GM18858 (cell line): ENCODE results near the gene TRPM8.

ENCODE experiments used
- ATAC-seq: cut with Tn5 transposase; IDR thresholded peaks from one replicate; pipeline ENCODE4 v1.9.1; 2021; ENCODE audit not compliant: unreplicated experiment

The TRPM8 gene

DNA sequence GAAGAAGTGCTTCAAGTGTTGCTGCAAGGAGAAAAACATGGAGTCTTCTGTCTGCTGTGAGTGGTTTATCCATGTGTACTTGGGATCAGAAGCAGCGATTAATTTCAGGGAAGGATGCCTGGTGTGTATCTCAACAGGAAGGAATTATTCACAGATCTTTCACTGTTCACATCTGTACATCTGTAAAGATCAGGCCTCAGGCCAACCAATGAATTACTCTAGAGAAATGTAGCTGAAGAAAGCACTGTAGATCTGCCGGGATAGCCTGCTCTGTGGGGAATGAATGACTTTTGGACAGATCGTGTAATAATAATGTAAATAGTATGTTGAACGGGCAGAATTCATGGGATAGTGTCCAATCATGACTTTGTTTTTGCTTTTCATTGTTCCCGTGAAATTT, 79.3 kb downstream of the TRPM8 start:
- no peak for ATAC-seq

DNA sequence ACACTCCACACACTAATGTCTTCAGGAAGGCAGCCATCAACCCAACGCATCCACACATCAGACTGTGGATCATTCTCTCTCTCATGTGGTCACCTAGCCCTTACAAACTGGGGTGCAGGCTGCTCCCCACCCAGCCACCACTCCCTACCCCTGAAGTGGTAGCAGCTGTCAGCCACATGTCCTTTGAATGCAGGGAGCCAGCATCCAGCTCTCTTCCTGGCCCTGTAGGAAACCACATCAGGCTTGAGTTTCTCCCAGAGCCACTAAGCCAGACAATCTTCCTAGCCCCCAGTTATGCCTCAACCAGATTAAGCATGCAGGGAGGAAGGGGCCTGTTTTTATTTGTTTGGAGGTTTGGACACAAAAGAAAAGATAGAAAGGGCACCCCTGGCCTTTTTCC, 80.5 kb downstream of the TRPM8 start:
- ATAC-seq: no peak

DNA sequence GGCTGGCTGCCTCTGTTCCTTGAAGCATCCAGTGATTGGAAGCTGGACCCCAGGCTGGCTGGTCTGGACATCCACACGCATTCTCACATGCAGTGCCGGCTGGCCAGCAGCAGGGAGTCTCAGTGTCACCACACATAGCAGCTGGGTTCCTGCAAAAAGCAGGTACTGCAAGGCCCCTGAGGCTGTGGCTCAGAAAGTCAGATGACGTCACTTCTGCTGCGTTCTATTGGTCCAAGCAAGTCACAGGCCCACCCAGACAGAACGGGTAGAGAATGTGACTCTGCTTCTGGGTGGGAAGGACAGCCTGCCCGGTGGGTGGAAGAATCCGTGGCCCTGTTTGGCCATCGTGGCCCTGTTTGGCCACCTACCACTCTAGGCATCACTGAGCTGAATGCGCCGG, 82.0 kb downstream of the TRPM8 start:
- no peak for ATAC-seq

DNA sequence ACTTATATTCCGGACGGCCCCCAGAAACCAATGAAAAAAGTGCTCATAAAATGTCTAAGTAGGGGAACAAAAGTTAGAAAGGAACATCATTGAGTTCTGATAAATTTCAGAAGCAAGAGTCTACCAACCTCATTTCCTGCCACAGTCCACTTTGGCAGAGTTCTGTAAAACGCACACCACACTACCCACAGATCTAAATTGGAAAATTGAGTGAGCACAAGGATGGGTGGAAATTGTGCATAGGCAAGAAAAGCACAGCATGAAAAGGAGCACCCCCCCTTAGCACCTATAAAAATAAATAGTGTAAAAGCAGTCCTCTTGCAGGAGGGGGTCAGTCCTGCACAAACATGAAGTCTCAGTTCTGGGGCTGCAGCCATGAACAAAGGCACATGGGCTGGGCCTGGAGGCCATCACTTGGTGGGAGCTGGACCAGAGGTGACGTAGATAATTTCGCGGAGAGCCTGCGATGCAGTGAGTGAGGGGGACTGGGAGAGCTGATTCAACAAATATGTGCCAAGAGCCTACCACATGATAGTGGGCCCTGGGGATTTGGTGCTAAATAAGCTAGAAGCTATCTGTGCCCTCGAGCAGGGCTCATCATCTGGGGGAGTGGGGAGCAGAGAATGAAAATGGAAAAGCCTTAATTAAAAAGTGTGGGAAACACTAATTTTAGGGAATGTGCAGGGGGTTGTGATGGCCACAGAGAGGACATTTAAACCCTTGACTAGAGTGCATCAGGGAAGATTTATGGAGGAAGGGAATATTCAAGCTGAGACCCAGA, 84.4 kb downstream of the TRPM8 start:
- no peak for ATAC-seq

DNA sequence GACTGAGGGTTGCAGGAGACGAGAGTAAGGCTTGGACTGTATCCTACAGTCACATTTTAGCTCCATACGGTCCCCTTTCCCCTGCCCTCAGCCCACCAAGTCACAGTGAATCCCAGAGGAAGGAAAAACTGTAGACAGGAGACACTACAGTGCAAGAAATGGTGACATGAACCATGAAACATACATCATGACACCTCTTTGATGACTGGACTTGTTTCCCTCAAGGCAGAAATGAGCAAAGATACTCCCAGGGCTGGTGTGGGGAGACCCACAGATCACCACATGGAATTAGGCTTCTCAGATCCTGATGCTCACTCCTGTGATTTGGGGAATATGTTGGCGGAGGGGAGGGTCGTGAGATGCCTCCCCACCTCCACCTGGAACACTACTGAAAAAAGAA, 85.1 kb downstream of the TRPM8 start:
- ATAC-seq: no peak

DNA sequence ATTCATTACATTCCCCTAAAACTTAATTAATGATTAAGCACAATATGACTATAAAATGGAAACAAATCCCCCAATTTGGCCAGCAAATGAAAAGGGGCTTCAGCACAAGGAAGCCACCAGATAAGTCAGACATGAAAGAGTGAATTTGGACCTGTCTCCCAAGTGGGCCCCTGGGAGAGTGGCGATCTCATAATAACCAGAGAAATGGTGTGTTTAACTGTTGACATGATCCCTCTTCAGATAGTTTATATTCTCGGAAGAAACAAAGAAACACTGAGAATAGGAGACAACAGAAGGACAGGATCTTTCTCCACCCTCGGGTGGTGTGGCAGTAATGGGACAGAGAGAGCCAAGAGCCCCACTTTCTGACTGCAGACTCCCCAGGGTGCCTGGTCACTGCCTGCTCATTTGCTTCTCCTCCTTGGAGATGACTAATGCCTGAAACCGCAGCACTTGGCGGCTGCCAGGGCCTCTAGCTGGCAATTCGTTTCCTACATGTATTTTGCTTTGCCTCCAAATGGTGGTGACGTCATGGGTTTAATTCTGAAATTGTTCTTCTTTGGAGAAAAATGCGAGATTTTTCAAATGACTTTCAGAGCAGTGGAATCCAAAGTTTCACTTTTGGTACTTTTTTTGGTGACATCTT, 86.9 kb downstream of the TRPM8 start:
- ATAC-seq: no peak

DNA sequence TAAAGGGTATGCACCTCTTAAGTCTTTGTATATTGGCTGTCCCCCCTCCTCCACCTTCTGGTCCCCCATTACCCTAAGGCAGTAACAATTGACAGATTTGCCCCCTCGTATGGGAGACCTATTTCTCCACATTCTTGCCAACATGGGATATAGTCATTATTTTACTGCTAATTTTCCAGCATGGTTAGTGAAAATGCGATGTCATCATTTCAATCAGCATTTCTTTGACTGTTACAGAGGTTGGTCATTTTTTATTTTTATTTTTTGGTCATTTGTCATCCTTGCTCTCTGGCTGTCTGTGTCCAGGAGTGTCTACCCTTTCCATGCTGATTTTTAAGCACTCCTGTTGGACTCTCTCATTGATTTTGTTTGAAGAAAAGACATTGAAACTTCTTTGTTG, 88.0 kb downstream of the TRPM8 start:
- ATAC-seq: no peak

DNA sequence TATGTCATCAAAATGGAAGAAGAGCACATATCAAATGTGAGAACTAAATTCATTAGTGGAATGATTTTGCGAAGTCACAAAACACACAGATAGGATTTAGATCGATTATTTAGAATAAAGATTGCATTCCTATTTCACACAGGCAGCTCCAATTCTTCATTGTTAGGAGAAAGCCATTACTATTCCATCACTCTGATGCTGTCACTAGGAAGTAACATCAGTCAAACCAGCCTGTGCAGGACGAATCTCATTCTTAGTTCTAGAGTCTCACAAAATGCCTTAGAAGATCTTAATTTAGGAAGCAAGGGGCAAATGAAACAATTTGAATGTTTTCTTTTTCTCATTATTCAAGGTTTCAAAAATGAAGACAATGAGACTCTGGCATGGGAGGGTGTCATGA, 89.3 kb downstream of the TRPM8 start:
- no peak for ATAC-seq

DNA sequence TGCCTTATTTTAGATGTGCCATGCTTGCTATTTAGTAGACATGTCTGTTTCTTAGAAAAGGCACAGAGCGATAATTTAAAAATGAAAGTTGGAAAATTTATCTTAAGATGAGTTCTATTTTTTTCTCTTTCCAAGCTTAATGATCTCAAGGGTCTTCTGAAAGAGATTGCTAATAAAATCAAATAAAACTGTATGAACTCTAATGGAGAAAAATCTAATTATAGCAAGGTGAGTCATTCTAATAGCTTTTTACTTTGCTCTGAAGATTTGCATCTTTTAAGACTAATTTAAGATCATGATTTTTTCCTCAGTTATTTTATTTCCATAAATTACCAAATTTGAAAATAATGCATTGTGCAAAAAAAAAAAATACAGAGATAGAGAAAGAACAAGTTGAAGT, 97.3 kb downstream of the TRPM8 start:
- no peak for ATAC-seq

DNA sequence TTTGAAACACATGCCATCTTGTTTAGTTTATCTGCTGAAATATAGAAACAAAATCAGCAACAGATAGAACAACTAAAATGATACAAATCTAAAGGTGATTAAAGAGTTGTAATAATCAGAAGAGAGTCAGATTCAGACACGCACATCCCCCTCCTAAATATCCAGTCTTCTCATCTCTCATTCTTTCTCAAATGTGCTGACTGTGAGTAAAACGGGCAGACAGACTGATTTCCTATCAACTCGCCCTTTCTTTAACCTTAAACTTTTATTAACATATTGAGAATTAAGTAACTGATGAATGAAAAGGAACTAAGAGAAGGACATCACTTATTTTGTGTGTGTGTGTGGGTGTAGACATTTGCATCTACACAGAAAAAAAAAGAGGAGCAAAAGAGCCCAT, 98.7 kb downstream of the TRPM8 start:
- no peak for ATAC-seq

DNA sequence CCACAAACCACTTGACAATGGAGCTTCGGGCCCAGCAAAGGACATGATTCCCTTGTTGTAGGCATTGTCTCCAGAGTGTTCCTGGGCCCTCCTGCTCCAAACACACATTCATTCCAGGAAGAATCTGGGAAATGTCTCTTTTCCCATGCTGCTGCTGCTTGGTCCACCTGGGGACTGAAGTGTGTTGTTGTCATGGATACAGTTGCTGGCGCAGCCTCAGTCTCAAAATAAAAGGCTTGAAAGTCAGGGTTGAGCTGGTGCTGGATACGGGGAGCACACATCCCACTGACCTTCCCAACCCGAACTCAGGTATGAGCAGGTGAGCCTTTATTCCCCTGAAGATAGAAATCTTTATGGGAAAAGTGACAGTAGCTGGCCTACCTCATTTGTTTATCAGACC, 102.7 kb downstream of the TRPM8 start:
- ATAC-seq: no peak

DNA sequence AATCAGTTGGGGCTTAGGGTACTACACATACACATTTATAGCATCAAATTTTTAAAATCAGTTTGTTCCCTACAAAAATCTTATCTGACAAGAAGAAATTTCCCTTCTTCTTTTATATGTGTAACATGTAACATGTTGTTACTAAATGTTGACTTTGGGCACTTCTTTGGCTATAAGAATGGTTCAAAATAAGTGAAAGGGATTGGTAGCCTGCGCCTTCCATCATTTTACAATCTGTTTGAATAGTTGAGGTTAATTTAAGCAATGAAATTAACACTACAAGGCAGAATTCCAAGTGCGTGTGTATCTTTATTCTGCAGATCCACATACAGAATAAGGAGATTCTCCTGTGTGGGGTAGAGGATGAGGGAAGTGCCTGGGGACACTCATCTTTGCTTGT, 103.2 kb downstream of the TRPM8 start:
- ATAC-seq: no peak

DNA sequence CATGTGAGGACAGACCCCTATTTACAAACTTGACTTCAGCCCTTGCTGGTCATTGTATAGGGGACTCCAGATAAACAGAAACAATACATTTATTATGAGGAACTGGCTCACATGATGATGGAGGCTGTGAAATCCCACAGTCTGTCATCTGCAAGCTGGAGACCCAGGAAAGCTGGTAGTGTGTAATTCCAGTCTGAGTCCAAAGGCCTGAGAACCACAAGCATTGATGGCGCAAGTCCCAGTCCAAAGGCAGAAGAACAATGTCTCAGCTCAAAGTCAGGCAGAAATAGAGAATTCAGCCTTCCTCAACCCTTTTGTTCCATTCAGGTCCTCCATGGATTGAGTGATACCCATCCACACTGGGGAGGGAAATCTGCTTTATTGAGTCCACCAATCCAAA, 105.3 kb downstream of the TRPM8 start:
- no peak for ATAC-seq

DNA sequence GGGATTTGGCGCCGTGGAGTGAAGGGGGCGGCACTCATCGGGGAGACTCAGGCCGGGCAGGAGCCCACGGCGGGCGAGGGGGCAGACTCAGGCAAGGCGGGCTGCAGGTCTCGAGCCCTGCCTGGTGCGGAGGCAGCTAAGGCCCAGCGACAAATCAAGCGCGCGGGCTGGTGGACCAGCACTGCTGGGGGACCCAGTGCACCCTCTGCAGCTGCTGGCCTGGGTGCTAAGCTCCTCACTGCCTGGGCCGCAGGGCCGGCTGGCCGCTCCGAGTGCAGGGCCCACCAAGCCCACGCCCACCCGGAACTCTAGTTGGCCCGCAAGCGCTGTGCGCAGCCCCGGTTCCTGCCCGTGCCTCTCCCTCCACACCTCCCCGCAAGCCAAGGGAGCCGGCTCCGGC, 107.1 kb downstream of the TRPM8 start:
- no peak for ATAC-seq

DNA sequence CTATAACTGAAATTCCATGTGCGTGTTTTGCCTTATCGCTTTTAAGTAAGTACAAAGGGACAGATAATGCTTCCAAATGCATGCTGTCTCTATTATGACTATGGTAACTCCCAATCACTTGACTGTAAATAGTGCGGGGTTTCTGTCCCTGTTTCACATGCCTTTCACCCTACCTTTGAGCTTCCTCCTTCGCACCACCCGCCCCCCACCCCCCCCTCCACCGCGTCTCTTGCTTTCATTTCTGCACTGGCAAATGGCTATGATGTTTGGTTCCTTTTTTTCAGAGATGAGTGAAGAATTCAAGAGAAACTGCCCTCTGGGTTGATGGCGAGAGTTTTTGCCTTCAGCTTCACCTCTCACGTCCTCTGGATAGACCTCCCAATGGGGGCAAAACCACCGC, 108.3 kb downstream of the TRPM8 start:
- ATAC-seq: no peak

DNA sequence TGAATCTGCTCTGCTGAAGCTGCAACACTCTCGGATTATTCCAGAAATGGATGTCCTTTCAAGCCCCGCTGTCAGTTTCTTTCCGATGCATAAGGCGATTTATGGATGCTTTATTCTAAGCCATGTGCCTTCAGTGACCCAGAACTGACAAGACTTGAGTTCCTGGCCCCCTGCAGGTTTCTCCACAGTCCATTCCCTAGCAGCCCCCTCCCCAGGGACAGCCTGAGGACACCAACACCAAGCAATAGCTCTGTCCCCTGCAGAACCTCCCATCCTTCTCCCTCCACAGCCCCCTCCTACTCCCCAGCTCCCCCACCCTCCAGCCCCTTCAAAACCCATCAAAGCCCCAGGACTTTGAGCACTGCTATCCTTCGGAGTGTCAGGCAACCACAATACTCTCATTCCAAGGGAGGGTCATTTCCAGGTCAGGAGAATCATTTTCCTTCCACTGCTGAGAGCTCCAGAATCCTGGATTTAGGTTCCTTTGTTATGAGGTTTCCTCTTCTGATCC, 108.8 kb downstream of the TRPM8 start:
- ATAC-seq: no peak

DNA sequence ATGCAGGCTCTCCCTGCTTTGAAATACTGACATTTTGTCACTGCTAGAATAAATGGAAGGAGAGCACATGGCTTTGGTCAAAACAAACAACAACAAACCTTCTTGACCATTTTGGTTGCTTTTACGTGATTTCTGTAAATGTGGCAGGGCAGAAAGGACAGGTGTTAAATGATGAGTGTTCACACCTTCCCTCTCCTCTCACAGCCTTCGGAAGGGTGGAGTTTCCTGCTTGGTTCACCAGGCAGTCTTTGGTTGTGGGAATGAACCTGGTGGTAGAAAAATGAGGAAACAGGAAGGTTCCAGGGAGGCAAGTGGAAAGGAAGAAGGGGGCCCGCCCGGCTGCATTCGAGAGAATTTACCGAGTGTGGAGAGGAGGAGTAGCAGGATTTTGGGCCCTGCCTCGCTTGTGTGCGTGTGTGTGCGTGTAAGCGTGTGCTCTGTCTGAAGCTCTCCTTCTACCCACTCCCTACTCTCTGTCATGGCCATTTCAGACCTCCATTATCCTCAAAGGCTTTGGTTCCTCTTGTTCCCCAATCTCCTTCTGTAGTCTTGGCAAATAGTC, 109.6 kb downstream of the TRPM8 start:
- no peak for ATAC-seq

DNA sequence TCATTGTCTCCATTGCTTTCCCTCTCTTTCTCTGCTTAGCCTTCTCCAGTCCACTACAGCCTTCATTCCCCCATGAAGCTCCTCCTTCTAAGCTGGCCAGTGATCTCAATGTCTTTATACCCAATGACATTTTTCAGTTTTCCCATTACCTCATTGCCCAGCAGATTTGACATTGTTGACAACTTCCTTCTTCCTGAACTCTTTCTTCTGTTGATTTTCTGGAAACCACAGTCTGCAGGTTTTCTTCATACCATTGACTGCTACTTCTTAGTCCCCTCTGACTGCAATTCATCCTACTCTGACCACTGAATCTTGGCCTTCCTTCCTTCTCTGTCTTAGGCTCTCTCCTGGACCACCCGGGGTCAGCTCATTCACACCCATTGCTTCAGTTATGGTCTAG, 110.5 kb downstream of the TRPM8 start:
- no peak for ATAC-seq

DNA sequence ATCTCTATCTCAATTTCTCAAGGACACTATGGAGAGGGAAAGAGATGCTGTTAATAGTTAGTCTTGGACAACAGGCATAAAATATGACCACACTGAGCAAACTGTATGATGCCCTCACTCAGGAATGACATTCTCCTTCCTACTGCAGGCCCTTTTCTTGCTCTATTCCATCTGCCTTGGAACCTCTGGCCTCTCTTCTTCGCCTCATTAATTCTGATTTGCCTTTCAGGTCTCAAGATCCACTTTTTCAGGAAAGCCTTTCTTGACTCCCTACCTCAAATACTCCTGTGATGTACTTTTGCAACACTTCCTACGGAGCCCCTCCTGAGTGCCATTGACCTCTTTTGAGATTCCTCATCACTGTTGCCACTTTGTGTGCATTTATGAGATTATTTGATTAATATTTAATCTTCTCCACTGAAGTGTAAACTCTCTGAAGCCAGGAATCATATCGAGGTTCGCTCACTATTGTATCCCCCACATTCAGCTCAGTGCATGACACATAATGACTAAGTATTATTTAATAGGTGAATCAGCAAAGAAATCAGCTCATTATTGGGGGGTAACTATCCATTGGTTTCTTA, 112.1 kb downstream of the TRPM8 start:
- ATAC-seq: no peak

DNA sequence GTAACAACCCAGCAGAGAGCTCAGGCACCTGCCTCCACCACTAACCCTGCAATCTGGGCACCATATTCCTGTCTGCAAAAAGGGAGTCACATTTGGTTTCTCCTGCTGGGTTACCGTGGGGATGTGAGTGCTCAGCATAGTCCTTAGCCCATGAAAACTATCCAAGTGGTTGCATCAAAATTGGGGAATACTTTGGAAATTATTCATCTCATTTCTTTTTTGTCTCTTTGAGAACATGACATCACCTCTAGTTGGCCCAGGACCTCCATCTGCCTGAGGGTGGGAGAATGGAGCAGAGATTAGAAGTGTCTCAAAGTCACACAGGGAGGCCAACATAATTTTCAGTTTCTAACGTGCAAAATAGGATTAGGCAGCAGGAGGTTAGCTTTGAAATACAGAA, 114.0 kb downstream of the TRPM8 start:
- ATAC-seq: no peak

DNA sequence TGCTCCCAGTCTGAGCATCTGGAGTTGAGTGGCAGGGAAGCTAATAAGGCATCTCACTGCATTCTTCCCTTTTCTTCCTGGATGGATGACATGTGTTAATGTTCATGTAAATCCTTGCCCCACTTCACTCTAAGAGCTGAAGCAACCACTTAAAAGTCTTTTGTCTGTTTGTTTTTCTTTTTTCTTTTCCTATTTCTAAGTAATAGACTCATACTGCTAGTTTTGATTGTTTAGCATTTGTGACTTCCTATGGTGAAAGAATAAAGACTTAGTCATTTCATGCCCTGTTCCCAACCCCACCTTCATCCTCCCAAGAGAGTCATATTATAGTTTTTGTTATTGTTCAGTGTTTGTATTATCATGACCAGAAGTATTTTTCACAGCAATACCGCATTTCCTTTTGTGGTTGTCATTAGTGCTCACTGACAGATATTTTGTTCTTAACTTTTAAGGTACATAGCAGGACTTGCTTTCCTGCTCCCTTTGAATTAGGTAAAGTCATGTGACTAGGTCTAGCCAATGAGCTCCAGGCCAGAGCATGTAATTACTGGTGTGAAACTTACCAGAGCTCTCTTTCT, 115.2 kb downstream of the TRPM8 start:
- ATAC-seq: no peak

DNA sequence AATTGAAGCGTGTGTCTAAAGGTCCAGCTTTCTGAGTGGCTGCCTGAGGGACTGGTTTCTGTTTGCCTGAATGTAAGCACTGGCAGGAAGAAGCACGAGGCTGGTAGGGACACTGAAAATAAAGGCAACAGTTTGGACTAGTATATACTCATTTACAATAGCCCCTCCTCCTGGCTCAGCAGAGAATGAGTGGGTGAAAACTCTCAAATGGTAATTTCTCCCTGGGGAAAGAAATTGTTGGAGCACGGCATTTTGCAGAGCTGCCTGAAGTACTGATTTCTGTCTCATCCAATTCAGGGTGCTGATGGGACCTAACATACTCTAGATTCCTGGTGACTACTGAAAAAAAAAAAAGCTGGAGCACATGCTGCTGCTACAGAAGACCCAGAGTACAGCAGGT, 116.0 kb downstream of the TRPM8 start:
- ATAC-seq: no peak
